CD4-positive, alpha-beta T cell treated with Interleukin-4 for 4 hours (primary cell): ENCODE data around the gene TNFAIP8.

ENCODE experiments used
- DNase-seq: peaks from one replicate; pipeline ENCODE4 v3.0.0-alpha.2; 2020

Gene TNFAIP8

GRCh38 chr5:119353213-119353612 is 2.6 kb upstream of the TNFAIP8 start:
- DNase-seq = no peak

GRCh38 chr5:119353686-119354366 is 2.0 kb upstream of the TNFAIP8 start:
- DNase-seq = no peak

- DNase-seq = no peak
These were observed 1.1 kb upstream of the TNFAIP8 start for GRCh38 chr5:119354537-119355243.

GRCh38 chr5:119355244-119355638 is 578 bp upstream of the TNFAIP8 start:
- DNase-seq = no peak

GRCh38 chr5:119356612-119357188 is 881 bp downstream of the TNFAIP8 start:
- DNase-seq = no peak

GRCh38 chr5:119357270-119357669 is 1.5 kb downstream of the TNFAIP8 start:
- no peak for DNase-seq

GRCh38 chr5:119357808-119358529 is 2.1 kb downstream of the TNFAIP8 start:
- DNase-seq = peak; percentile 45

GRCh38 chr5:119358530-119358900 is 2.7 kb downstream of the TNFAIP8 start:
- no peak for DNase-seq

- DNase-seq = no peak
These were observed 3.2 kb downstream of the TNFAIP8 start for GRCh38 chr5:119358901-119359603.

- DNase-seq = no peak
These were observed 4.1 kb downstream of the TNFAIP8 start for GRCh38 chr5:119359737-119360413.

- no peak for DNase-seq
These were observed 5.2 kb downstream of the TNFAIP8 start for GRCh38 chr5:119360905-119361593.

GRCh38 chr5:119361594-119362125 is 5.8 kb downstream of the TNFAIP8 start:
- DNase-seq = no peak

- no peak for DNase-seq
These were observed 6.9 kb downstream of the TNFAIP8 start for GRCh38 chr5:119362714-119363113.

GRCh38 chr5:119363271-119363670 is 7.5 kb downstream of the TNFAIP8 start:
- DNase-seq = no peak

GRCh38 chr5:119363936-119364335 is 8.1 kb downstream of the TNFAIP8 start:
- DNase-seq = peak; percentile 46

- no peak for DNase-seq
These were observed 10.2 kb downstream of the TNFAIP8 start for GRCh38 chr5:119365847-119366539.

GRCh38 chr5:119366540-119366881 is 10.7 kb downstream of the TNFAIP8 start:
- DNase-seq = no peak

GRCh38 chr5:119367502-119368237 is 11.9 kb downstream of the TNFAIP8 start:
- peak; percentile 71 for DNase-seq

GRCh38 chr5:119368238-119368630 is 12.4 kb downstream of the TNFAIP8 start:
- peak; percentile 90 for DNase-seq

- DNase-seq = no peak
These were observed 14.7 kb downstream of the TNFAIP8 start for GRCh38 chr5:119370486-119370885.
